IMR-90 (cell line): Measurements from ENCODE around the gene TULP3.

Experiments used
- BHLHE40 ChIP-seq: fragments of 150-350 bp; IDR thresholded peaks from 2 replicates; pipeline ENCODE4 v1.6.1; 2016; ENCODE audit warnings: mild to moderate bottlenecking, low read depth, low read length
- CHD1 ChIP-seq: IDR thresholded peaks from 2 replicates; pipeline ENCODE4 v1.6.1; 2012; ENCODE audit warnings: low read depth, low read length, improper control_type of control experiment
- FOS ChIP-seq: fragments of 150-350 bp; IDR thresholded peaks from 2 replicates; pipeline ENCODE4 v1.6.1; 2016; ENCODE audit warnings: low read depth, low read length
- MAFK ChIP-seq: IDR thresholded peaks from 2 replicates; pipeline ENCODE4 v1.6.1; 2012; ENCODE audit warnings: low read depth, low read length, improper control_type of control experiment
- MXI1 ChIP-seq: IDR thresholded peaks from 2 replicates; pipeline ENCODE4 v1.6.1; 2012; ENCODE audit warnings: low read depth, mild to moderate bottlenecking, low read length, moderate library complexity, borderline replicate concordance
- POLR2A ChIP-seq: IDR thresholded peaks from 2 replicates; pipeline ENCODE4 v1.6.1; 2012; ENCODE audit warnings: mild to moderate bottlenecking, low read depth, low read length
- RAD21 ChIP-seq: IDR thresholded peaks from 2 replicates; pipeline ENCODE4 v1.6.1; 2012; ENCODE audit warnings: low read length, improper control_type of control experiment
- TF ChIP-seq, protein P1 (sequence below): conservative IDR thresholded peaks from 2 replicates; pipeline ENCODE4 v1.5.1; 2012; ENCODE audit warnings: mild to moderate bottlenecking, low read depth, low read length, improper control_type of control experiment
- TF ChIP-seq, protein P2 (sequence below): fragments of 150-350 bp; IDR thresholded peaks from 2 replicates; pipeline ENCODE4 v1.6.1; 2016; ENCODE audit warnings: low read depth, mild to moderate bottlenecking, low read length, moderate library complexity, borderline replicate concordance
- TF ChIP-seq, protein P3 (sequence below): fragments of 150-350 bp; IDR thresholded peaks from 2 replicates; pipeline ENCODE4 v1.6.1; 2017; ENCODE audit warnings: mild to moderate bottlenecking, antibody characterized with exemption, low read length, low read depth

- TF ChIP-seq, protein P1, sequence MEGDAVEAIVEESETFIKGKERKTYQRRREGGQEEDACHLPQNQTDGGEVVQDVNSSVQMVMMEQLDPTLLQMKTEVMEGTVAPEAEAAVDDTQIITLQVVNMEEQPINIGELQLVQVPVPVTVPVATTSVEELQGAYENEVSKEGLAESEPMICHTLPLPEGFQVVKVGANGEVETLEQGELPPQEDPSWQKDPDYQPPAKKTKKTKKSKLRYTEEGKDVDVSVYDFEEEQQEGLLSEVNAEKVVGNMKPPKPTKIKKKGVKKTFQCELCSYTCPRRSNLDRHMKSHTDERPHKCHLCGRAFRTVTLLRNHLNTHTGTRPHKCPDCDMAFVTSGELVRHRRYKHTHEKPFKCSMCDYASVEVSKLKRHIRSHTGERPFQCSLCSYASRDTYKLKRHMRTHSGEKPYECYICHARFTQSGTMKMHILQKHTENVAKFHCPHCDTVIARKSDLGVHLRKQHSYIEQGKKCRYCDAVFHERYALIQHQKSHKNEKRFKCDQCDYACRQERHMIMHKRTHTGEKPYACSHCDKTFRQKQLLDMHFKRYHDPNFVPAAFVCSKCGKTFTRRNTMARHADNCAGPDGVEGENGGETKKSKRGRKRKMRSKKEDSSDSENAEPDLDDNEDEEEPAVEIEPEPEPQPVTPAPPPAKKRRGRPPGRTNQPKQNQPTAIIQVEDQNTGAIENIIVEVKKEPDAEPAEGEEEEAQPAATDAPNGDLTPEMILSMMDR: no peak
- TF ChIP-seq POLR2A (no peak), CHD1 (no peak), RAD21 (no peak), BHLHE40 (no peak), FOS (no peak), MXI1 (no peak), MAFK (no peak)
- TF ChIP-seq, protein P2, sequence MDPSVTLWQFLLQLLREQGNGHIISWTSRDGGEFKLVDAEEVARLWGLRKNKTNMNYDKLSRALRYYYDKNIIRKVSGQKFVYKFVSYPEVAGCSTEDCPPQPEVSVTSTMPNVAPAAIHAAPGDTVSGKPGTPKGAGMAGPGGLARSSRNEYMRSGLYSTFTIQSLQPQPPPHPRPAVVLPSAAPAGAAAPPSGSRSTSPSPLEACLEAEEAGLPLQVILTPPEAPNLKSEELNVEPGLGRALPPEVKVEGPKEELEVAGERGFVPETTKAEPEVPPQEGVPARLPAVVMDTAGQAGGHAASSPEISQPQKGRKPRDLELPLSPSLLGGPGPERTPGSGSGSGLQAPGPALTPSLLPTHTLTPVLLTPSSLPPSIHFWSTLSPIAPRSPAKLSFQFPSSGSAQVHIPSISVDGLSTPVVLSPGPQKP: no peak
- TF ChIP-seq, protein P3, sequence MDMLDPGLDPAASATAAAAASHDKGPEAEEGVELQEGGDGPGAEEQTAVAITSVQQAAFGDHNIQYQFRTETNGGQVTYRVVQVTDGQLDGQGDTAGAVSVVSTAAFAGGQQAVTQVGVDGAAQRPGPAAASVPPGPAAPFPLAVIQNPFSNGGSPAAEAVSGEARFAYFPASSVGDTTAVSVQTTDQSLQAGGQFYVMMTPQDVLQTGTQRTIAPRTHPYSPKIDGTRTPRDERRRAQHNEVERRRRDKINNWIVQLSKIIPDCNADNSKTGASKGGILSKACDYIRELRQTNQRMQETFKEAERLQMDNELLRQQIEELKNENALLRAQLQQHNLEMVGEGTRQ: no peak
Measured at GRCh38 chr12:2923057-2923456, 32.4 kb downstream of the TULP3 start.
